GM12875 (cell line): ENCODE data around the gene VDR.

Experiments
- H3K4me3 ChIP-seq: one replicate; pipeline ENCODE4 v1.5.1; 2011; ENCODE audit warnings: low read depth, low read length, control low read depth
- TF ChIP-seq, protein P1 (sequence below): IDR thresholded peaks from 2 replicates; pipeline ENCODE4 v1.5.1; 2011; ENCODE audit warnings: low read depth, mild to moderate bottlenecking, control low read depth, inconsistent platforms, low read length, moderate library complexity, borderline replicate concordance; ENCODE audit not compliant: insufficient read depth

The VDR gene

DNA sequence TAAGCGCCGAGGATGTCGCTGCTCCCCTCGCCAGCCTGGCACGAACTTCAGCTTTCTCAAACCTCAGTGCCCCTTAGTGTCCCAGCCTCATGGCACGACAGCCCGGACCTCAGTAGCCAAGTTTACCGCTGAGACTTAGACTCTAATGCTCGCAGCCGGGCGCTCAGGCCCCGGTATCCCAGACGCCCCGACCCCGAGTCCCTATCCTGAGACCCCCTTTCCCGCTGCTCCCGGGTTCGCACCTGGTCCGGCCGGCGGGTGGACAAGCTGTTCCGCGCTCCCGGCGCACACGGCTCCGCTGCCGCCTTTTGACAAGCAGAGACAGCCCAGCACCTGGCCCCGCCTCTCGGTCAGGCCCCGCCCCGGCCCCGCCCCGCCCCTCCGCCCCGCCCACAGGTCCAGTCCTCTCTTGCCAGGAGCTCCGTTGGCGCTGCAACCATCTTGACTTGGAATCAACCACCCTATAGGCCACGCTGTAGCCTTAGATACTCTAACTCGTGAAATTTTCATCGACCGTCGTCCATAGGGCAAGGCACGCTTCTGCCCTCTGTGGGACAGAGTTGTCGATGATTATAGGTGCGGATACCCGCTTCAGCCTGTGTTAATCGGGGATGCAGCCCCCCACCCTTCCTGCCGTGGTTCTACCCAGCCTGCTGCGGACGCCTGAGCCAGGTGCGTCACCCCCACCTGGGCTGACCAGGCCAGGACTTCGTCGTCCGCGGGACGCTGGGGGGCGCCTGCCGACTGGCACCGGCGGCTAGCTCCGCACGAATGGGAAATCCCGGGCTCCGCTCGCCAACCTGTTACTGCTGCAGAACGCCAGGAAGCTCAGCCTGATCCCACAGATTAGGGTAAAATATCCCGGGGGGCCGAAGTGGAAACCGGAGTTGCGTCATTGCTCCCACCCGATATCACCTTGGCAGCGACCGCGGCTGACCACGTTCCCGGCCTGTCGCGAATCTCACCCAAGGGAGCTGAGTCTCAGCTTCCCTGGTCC, at the start of gene VDR:
VDR (minus strand) TSS at position 282 of the 997 bp plus-strand sequence. CDS start 25,881 bp downstream, outside the sequence.
- peak within 1 kb of the TSS; percentile 61 for H3K4me3 ChIP-seq

DNA sequence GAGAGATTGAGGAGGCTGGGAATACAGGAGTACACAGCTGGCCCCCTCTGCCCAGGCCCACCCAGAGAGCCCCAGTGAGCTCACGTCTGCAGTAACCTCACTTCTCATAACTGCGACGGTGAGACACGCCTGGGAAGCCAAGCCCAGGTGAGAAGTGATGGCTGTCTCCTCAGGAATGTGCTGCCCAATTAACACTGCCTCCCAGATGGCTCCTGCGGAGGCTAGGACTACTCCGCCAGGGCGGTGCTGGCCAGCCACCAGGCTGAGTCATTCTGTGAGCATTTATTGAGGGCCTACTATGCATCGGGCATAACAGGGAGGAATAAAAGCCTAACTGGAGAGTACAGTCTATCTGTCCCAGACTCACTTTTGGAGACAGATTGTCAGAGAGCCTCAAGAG, 49.3 kb upstream of the VDR start:
- TF ChIP-seq, protein P1, sequence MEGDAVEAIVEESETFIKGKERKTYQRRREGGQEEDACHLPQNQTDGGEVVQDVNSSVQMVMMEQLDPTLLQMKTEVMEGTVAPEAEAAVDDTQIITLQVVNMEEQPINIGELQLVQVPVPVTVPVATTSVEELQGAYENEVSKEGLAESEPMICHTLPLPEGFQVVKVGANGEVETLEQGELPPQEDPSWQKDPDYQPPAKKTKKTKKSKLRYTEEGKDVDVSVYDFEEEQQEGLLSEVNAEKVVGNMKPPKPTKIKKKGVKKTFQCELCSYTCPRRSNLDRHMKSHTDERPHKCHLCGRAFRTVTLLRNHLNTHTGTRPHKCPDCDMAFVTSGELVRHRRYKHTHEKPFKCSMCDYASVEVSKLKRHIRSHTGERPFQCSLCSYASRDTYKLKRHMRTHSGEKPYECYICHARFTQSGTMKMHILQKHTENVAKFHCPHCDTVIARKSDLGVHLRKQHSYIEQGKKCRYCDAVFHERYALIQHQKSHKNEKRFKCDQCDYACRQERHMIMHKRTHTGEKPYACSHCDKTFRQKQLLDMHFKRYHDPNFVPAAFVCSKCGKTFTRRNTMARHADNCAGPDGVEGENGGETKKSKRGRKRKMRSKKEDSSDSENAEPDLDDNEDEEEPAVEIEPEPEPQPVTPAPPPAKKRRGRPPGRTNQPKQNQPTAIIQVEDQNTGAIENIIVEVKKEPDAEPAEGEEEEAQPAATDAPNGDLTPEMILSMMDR = no peak
- no peak overlapping the region for H3K4me3 ChIP-seq

More for the DNA sequence above, at the start of gene VDR:
- TF ChIP-seq, protein P1 = peak; percentile 41; the same call in 1 of the 2 replicates

DNA sequence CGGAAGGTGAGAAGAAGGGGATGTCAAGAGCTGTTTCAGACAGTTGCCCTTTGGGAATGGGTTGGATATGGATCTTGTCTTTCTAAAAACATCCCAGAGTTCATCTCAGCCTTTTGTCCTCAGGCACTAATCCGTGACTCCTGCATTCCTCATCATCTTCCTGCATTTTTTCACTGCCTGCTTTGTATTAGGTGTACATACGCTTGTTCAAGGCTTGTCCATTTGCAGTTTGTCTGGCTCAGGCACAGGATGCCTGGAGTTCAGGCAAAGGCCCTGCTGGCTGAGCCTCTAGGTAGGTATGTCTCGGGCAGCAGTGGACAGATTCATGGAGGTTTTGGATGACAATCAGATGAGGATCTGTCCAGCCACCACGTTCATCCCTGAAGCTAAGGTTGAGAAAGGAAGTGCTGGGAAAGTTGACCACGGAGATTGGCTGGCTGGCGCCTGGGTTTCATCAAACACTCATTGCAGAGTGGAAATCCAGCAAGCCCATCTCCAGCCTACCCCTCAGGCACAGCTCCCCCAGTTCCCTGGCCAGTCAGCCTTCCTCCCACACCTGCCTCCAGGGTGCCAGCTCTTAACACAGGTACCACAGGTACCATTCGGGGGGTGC, 46.2 kb upstream of the VDR start:
- TF ChIP-seq, protein P1 = no peak
- H3K4me3 ChIP-seq = no peak overlapping the region

DNA sequence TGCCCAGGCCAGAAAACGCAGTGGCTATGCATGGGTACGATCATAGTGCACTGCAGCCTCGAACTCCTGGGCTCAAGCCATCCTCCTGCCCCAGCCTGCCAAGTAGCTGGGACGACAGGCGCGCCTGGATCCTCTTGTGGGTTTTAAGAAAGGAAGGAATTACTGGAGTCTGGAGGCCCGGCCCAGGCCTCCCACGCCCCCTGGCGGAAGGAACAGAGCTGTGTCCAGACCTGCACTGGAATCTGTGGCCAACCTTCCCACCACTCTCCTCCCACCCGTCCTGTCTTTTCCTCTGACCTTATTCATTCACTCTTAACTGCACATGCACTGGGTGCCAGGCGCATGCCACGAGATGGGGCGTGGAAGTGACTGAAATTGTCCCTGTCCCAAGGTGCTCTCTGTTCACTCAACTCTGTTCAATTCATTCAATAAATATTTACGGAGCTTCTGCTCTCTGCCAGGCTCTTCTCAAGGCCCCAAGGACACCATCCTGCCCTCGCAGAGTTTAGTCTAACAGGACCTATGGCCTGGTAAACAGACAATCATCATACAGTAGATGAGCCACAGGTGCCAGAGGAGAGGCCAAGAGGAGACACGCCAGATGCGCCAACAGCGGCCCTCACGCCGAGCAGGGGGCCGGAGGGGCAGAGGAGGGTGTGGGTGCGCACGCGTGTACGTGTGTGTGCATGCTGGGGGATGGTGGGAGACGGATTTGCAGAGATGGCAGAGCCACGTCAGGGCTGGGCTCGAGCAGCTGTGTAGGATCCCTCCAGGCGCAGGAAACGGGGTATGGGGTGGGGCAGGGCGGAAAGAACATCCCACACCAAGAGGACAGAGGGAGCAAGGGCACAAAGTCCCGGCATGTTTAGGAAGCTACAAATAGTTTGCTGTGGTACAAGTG, 44.9 kb upstream of the VDR start:
- TF ChIP-seq, protein P1 = peak; percentile 95
- H3K4me3 ChIP-seq = no peak overlapping the region

DNA sequence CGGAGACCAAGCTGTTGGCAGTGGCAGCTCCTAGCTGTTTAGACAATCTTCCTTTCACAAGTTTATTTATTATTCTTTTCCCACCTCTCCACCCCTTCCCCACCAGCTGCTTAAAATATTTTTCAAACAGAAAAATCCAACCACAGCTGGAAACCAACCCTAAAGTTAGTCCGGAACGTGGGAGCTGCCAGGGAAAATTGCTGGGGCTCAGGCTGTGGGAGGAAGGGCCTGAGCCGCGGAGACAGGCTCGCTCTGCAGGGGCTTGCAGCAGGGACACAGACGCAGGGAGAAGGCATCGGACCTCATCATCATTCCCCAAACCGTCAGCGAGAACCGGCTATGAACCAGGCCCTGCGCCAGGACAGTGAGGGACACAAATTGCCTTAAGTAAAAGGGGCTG, 42.5 kb upstream of the VDR start:
- H3K4me3 ChIP-seq = no peak overlapping the region
- TF ChIP-seq, protein P1 = no peak

DNA sequence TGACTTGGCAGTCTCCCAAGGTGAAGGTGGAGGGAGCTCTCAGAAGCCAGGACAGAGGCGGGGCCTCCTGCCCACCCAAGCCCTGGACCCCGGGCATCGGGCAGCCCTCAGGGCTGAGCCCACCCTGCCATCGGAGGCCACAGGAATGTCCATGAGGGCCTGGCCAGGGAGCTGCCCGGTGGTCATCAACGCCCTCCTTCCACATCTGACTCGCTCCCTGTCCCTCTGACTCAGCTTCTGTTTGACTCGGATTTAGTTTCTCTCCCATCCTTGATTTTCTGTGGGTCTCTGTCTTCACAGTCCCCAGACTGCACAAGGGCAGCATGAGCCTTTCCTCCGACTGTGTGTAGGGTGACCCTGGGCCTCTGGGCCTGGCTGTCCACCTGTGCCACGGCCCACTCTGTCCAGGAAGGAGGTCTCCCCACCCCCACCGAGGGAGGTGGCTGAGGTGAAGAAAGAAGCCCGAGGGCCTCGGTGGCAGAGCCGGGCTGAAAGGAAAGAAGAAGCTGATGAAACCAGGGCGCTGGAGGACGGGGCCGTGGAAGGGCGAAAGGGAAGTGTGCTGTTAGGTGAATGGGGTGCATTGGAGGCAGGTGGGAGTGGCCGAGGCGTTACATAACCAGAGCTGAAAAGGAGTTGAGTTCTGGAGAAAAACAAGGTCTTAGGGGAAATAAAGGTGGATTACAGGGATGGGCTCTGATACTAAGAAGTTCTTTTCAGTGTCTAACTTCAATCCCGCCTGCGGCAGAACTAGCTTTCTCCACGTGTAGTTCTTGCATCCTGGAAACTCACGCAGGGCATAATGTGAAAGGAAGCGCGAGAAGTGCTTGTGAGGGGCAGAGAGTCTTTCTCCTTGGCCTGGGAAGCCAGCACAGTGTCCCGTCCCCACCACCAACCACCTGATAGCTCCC, 41.9 kb upstream of the VDR start:
- H3K4me3 ChIP-seq = no peak overlapping the region
- TF ChIP-seq, protein P1 = no peak
